HL-60/S4 treated with phorbol 12-myristate 13-acetate at 8.2 ng/mL for 4 days and 3 days (cell line): Measurements from ENCODE around the gene CBX4.

Experiments used
- in situ Hi-C: fragments of 300-500 bp; cut with MboI; formaldehyde crosslinking; loops from 2 replicates; pipeline ENCODE4 v1.15.0; 2022; ENCODE audit warnings: low sequenced_read_pairs

The CBX4 gene

DNA sequence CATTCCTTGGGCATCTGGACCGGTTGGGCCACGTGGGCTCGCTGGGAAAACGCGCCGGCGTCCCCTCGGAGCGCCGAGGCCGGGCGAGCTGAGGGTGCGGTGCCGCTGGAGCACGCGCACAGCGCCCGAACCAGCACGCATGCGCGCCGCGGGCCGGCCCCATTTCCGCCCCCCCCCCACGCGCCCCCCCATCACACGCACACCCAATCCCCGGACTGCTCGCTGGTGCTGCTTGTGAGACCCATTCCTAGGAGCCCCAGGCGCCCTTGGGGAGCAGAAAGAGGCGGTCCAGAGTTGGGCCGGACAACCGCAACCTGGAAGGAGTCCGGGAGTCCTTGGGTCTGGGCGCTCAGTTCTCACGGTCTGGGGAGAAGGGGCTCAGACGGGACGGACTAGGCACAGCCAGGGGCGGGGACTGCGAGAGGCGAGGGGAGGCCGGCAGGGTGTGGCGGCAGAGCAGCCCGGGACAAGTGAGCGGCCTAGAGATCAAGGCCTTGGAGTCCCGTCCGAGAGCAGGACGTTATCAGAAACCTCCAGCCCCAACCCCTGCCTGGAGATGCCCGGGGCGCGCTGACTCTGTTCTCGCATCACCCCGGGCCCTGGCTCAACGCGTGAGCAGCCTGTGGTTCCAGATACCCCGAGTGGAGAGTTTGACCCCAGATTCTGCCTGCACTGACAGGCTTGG lies 36.4 kb downstream of the CBX4 start:
- in situ Hi-C loops: no loop called here

DNA sequence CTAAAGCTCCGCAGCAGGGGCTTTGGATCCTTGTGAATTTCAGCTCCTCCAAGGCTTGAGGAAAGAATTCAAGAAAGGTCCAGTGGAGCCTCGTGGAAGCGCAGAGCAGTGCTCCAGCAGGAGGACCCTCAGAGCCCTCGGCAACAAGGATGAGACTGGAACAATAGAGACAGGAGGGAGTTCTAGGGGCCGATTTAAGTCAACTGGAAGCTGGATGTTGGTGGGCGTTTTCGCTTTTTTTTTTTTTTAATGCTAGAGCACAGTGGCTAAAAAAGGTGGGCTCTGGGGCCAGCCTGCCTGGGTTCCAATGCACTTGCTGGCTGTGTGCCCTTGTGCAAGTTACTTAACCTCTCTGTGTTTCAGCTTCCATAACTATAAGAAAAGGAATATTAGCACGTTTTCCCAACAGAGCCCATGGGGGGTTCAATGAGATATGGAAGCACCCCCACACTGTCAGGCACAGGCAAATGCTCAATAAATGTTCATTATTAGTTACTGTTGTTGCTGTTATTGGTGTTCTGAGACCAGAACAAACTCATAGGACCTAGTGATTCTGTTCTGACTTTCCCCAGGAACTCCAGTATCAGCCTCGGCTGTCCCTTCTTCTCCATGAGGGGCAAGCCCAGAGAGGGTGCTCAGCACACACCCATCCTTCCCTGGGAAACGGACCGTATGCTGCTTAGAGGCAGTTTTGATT lies 37.1 kb downstream of the CBX4 start:
- in situ Hi-C loops: no loop called here

DNA sequence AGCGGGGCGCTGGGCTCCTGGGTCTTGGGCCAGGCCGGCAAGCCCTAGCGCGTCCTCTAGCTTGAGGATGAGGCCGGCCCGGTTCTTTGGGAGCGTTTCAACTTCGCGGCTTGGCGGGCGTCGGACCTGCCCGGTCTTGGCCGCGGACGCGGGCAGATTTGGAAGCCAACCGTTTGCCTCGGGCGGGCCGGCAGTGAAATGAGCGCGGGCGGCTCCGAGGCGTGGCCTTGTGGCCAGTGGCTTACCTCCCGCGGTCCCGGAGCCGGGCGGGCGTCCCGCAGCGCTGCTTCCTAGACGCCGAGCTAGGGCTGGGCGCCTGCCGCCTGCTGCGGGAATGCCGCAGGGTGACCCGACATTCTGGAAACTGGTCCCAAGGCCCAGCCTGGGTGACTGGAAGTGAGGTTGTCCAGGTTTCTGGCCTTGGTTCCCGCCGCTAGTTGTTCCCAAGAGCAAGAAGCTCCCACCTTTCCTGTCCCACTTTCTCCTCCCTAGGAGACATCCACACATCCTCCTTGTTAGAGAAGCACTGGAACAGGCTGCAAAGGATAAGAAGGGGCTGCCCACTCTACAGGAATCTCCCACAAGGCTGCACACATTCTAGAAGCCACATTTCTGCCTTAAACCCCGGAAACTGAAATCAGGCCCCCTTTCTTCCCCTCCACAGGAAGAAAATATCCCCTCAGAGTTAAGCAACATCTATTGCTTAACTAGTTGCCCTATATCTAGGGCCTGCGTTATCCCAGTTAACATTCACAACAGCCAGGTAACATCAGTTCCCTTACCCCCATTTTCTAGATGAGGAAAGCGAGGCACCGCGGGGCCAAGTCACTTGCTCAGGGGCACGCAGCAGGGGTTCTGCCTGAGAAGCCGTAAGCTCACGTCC lies 37.8 kb downstream of the CBX4 start:
- in situ Hi-C loops: no loop called here

DNA sequence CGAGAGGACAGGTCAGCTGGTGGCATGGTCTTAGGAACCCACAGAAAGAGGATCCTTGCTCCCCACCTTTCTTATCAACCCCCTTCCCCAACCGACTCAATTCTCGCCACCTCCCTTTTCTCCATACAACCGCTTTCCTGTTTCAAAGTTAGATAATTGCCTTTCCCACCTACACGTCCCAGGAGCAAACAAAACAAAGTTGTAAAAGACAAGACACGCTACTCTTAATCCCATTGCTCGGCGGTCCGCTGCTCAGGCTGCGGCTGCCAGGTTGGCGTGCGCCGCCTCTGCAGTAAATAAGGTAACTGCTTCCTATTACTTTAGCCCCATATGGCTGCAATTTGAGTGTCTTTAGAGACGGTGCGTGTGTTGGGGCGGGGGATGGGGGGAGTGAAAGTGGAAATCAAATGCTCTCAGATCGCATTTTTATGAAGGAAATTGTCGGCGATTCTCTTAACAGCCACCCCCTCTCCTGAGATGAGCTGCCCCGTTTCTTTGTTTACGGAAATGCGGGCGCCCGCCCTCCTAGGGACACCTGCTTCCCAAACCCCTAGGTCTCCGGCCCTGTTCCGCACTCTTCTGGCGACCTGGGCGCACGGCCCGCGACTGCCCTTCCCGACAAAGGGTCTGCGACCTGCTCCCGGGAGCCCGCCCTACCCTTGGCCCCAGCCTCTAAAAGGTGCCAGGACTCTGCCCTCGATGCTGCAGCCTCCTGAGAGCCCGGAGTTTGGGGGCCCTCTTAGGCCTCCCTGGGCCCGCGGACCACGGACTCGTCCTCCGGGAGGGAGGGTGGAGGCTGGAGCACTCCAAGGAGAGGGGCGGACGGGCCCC lies 38.7 kb downstream of the CBX4 start:
- in situ Hi-C loops: no loop called here

DNA sequence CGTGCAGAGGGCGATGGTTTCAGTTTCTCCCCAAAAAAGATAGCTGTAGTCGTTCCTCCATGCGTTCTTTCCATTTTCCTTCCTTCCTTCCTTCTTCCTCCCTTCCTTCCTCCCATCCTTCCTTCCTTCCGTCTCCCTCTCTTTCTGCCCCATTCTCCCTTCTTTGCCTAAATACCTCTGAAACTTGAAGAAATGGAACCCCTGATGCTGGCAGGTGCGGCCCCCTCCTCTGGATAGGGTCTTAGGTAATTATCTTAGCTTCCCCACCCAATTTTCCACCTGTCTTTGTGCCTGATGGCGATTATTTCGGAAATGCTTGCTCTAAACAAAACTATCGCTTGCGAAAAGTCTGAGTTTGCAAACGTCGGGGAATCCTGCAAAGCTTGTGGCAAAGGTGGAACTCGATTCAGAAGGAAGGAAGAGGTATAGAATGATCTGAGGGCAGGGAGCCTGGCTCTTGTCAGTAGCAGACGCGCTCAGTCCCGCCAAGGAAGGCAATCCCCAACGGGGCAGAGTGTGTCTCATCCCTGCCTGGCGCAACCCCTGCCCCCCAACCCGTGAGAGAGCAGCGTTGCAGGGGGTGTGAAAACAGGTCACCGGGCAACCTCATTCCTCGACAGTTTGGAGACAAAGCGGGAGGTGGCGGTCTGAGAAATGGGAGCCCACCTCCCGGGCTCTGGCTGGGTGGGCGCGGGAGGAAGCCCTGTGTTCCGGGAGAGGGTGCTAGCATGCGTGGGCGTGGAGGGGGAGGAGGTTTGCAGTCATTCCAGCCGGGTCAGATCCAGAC lies 39.5 kb downstream of the CBX4 start:
- in situ Hi-C loops: no loop called here

DNA sequence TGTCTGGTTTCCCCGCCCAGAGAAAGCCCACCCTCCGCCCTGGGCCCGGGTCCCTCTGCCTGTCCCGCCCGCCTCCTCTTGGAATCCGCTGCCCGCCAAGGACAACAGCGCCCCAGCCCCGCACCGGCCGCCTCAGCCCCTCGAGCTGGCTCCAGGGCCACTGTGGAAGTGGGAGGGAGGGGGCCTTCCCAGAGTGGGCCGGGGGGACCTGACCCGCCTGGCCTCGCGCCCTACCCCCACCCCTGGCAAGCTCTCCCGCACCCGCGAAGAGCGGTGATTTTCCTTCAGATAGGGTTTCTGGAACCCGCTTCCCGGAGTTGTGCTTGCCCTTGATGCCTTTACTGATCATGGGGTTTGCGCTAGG lies 40.1 kb downstream of the CBX4 start:
- in situ Hi-C loops: no loop called here

DNA sequence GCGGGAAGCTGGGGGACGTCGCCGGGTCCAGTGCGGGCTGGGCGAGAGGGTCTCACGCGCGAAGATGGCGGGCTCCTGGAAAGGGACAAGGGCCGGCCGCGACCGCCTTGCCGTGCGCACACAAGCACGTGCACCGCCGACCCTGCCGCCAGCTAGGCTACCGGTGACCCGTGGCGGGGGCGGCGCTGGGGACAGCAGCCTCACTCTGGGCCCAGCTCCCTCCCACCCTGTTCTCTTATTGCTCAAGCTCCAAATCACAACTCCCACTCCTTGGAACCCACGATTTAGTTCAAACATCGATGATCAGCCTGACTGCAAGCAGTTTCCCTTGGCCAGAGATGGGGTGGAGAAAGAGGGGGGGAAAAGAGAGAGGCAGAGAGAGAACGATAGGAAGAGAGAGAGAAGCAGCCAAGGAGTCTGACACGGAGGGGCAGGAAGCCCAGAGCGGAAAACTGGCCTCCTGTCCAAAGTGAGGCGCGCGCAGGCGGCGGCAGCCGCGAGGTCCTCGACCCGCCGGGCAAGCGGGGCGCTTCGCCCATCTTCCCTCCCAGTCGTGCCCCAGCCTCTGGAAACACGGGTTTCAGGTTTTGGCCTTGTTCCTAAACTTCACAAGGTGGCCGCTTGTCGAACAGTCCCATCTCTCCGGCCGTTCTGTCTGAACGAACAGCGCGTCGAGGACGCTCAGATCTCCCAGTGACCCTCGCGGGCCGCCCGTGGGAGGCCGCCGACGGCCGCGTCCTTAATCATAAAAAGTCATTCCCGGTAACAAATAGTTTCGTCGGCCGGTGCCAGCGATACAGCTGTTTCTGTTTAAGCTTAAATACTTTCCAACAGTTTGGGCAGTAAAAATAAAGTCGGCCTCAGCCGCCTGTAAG lies 40.7 kb downstream of the CBX4 start:
- in situ Hi-C loops: no loop called here

DNA sequence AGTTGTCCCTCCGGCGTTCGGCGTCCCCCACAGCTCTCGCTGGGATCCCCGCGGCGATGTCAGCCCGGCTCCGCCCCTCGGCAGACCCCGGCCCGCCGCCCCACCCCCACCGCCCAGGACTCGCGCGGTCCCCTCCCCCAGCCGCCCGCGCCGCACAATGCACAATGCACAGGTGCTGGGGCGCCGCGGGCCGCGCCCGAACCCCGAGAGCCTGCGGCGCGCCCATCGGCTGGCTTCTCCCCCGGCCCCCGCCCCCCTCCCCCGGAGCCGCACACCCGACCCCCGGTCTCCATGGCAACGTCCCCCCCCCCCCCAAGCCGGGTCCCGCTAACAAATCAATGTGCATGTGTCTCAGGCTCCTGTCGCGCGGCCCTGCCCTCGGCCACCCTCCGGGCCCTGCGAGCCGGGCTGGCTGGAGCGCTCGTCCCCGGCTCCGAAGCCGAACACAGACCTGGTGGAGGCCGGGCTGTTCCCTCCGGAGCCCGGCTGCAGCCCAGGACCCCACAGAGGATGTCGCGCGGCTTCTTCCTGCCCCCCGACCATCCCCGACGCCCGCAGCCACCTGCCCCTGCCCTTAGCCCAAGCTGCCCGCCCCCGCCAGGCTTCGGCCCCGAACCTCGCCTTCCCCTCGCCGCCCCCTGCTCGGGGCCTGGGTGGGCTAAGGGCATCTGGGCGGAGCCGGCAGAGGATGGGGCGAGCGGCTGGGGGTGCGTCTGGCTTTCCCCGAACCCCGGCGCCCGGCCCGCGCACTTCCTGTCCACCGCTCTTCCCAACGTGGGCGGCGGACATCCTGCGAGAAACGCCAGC lies 41.5 kb downstream of the CBX4 start:
- in situ Hi-C loops: no loop called here

DNA sequence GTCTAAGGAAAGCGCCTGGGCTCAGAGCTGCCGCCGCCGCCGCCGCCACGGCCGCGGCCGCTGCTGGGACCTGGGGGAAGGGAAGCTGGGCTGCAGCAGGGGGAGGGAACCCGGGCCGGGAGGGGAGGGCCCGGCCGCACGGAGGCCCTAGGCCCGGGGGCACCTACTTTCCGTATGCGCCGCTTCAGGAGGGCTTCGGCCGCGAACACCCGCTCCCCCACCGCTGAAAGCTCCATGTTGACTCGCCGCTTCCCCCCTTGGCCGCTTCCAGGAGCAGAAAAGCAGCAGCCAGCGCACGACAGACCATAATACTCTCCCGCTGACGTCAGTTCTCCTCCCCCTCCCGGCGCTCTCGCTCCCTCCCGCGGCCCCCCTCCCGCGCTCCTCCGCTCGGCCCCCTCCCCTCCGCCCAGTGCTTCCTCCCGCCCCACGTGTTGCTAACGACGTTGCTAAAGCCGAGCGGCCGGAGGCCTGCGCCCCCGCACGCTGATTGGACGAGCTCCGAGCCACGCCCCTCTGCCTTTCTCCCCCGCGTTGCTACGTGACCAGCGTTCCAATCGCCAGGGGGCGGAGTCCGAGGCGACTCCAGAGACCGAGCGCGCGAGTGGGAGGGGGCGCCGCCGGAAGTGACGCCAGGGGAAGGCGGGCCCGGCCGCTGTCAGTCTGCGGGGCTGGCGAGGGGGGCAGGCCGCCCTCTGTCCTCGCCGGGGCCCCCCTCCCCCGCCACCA lies 42.3 kb downstream of the CBX4 start, which contains the start of gene CBX8:
TSS of gene CBX8 (minus strand) at position 315 of the 729 bp plus-strand sequence. CDS start at position 236, 79 bp downstream.
- in situ Hi-C loops: no loop called here

DNA sequence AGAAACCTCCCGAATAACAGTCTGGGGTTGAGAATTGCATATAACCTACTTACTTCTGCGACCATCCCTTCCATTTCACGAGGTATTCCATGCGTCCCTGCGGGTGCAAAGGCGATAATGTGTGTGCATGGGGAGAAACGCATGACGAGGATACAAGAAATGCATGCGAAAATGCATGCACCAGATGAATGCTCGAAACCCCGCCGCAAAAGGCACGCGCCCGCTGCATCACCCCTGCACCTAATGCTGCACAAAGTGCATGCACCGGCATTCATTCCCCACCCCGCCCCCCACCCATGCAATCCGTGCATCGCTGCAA lies 42.8 kb downstream of the CBX4 start:
- in situ Hi-C loops: no loop called here

DNA sequence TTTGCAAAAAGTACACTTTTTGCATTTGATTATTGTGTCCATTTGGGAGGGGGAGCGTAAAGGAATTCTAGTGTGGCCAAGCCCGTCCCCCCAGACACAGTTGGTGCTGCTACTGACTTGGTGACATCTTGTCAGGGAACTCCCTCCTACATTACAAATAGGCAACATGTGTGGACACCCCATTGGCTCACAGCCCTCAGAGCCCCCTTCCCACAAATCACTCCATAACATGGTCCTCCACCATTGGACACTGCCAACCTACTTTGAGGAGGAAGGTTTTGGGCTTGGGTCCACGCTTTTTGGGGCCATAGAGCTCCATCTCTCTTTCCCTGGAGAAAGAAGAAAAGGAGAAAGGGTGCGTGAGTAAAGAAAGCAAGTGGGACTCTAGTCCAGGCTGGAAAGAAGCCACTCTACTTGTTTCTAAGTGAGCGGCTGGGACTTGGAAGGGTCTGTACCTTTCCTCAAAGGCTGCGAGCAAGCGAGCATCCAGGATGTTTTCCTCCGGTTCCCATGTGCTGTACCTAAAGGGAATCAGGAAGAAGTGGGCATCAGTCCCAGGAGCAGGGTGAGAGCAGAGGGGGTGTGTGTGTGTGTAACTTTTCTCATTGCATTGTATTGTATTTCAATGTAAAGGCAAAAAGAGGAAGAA lies 43.3 kb downstream of the CBX4 start:
- in situ Hi-C loops: no loop called here

DNA sequence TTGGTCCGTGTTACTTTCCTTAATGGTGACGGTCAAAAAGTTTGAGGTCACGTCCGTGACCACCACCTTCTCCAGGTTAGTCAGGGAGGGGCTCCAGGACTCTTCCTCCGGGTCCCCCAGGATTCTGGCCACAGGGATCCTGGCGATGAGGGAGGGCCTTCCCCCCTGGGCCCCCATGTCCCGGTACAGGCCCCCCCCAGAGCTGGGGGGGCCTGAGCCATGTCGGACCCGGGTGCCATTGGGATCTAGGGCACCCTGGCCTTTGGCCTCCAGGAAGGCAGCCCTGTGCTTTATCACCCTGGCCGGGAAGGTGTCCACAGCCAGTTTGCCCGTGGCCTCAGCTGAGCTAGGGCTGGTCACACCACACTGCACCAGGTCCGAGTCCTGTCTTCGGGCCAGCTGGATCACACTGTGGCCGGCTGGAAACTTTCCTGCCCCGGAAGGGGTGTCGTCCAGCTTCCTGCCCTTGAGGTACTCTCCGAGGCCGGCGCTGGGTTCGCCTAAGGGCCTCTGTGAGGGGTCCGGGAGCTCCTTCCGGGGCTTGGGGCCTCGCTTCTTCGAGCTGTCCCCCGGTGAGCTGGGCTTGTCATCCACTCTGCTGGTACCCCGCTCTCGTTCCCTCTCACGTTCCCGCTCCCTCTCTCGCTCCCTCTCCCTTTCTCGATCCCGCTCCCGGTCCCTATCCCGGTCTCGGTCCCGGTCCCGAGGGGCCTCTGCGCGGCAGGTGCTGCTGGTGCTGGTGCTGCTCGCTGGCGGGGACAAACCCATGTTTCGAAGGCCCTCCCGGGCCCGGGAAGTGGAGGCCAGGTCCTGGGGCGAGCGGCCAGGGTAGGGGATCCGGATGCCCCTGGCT lies 44.4 kb downstream of the CBX4 start:
- in situ Hi-C loops: no loop called here

DNA sequence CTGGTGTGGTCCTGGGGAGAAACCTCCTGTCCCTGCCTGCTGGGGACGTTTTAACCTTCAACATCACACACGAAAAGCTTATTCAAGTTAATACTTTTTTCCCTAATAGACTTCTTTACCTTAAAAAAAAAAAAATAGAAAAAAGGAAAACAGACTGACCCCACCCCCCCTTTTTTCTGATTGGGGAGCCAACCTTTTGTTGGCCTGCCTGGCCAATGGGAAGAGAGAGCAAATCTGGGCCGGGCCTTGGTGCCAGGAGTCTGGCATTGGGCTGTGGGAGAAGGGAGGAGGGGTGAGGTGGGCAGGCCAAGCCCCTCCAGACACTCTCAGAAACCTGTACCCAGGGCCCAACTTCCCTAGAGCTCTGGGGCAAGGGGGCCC lies 45.3 kb downstream of the CBX4 start:
- in situ Hi-C loops: no loop called here

DNA sequence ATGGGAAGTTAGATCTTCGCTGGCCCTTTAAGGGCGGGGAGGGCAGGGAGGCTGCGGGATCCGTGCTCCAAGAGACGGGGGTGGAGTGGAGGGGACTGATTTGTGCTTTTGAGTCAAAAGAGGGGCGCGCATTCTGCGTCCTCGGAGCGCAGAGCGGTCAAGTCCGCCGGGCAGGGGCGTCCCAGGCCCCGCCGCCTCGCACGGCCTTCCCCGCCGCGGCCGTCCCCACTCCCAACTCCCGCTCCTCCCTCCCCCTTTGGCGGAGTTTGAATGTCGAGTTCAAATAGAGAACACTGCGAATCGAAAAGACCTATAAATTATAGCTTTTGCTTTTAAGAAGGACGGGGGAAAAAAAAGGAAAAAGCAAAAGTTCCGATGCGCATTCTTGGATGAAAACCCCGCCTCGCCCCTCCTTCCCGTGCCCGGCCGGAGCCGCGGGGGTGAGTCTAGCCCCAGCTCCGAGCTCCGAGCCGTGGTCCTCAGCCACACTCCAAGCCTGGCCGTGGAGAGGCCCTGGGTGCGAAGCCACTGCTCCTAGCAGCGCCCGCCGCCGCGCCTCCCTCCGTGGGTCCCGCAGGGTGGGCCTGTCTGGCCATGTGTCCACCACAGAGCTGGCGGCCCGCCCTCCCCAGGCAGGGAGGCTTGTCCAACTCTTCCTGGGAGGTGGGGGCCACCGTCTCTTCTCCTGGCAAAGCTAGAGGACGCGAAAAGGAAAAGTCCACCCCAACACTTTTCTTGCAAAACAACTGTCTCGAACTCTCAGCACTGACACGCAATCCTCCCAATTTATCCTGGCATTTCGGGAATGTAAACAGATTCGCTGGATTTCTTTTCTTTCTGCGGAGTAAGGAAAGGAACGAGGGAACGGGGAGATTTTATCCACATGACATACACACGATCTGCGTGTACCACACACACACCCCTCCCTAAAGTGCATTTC lies 46.0 kb downstream of the CBX4 start:
- in situ Hi-C loops: no loop called here

DNA sequence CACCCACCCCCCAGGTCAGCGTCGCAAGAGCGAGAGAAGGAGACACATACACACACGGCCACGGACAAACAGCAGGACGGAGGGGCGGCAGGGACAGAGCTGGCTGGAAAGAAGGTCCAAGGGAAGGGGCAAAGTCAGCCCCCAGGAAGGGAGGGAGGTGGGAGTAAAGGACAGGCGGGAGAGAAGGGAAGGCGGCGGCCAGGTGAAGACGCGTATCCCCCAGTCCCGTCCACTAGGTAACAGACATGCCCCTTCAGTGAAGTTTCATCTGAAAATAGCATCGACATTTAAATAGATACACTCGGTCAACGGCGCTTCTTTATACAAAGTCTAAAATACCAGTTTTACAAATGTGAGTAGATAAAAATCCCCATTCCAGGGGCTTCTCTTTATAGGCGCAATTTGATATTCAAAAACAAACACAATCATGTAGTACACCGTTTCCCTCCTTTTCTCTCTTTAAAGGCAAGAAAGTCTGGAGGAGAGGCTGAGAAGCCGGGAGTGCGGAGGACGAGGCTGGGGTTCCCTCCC lies 46.8 kb downstream of the CBX4 start:
- in situ Hi-C loops: no loop called here
